ENCODE results near the gene CRY1.

DNA sequence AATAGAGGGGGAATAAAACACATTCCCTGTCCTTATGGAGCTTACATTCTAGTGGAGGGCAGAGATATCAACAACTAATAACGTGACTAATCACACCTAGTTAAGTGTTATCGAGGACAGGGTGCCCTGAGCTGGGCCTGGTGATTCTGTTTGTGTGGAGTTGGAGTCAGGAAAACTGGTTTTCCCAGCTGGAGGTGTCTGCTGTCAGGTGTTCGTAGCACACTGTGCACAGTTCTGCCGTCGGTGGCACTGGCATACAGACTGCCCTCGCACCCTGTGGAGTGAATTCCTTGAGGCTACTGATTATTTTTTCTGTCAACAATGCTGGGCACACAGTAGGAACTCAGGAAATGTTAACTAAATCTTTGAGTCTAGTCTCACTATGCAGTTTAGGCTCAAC is 105.5 kb downstream of the CRY1 start:
- TF ChIP-seq, protein P1, sequence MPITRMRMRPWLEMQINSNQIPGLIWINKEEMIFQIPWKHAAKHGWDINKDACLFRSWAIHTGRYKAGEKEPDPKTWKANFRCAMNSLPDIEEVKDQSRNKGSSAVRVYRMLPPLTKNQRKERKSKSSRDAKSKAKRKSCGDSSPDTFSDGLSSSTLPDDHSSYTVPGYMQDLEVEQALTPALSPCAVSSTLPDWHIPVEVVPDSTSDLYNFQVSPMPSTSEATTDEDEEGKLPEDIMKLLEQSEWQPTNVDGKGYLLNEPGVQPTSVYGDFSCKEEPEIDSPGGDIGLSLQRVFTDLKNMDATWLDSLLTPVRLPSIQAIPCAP (CRISPR knock-in tag; IDR thresholded peaks at IDR 0.05), result no peak
- TF ChIP-seq, protein P2, sequence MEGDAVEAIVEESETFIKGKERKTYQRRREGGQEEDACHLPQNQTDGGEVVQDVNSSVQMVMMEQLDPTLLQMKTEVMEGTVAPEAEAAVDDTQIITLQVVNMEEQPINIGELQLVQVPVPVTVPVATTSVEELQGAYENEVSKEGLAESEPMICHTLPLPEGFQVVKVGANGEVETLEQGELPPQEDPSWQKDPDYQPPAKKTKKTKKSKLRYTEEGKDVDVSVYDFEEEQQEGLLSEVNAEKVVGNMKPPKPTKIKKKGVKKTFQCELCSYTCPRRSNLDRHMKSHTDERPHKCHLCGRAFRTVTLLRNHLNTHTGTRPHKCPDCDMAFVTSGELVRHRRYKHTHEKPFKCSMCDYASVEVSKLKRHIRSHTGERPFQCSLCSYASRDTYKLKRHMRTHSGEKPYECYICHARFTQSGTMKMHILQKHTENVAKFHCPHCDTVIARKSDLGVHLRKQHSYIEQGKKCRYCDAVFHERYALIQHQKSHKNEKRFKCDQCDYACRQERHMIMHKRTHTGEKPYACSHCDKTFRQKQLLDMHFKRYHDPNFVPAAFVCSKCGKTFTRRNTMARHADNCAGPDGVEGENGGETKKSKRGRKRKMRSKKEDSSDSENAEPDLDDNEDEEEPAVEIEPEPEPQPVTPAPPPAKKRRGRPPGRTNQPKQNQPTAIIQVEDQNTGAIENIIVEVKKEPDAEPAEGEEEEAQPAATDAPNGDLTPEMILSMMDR (IDR thresholded peaks at IDR 0.05), result no peak
- TF ChIP-seq MYBL2 (CRISPR knock-in tag; IDR thresholded peaks at IDR 0.05), result no peak
- TF ChIP-seq, protein P3, sequence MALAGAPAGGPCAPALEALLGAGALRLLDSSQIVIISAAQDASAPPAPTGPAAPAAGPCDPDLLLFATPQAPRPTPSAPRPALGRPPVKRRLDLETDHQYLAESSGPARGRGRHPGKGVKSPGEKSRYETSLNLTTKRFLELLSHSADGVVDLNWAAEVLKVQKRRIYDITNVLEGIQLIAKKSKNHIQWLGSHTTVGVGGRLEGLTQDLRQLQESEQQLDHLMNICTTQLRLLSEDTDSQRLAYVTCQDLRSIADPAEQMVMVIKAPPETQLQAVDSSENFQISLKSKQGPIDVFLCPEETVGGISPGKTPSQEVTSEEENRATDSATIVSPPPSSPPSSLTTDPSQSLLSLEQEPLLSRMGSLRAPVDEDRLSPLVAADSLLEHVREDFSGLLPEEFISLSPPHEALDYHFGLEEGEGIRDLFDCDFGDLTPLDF (CRISPR knock-in tag; IDR thresholded peaks at IDR 0.05), result no peak

All from WTC11 (cell line).